ENCODE results near the gene PIP4K2A. TPM values are rescaled to one million over a fixed set of nuclear protein-coding genes. Genes with fewer than 3 reads are reported as not detected.
"Not testable (repeated sequence)": the region's sequence is repeated elsewhere in the genome, so short reads cannot be mapped to it uniquely, and the experiment has no call there.

The PIP4K2A gene
- total RNA-seq, 1 donor from 2014 or later: 37.6 TPM

- no peak for DNase-seq (ENCODE audit: low spot score in 2 of 2, unreplicated experiment in 2 of 2)
- H3K4me3 Mint-ChIP-seq: no peak overlapping the region
- H3K36me3 Mint-ChIP-seq: peaks cover 7% of the 10 kb centered on the region
- H3K4me1 Mint-ChIP-seq: peaks cover 2% of the 10 kb centered on the region
- TF ChIP-seq, protein P1, sequence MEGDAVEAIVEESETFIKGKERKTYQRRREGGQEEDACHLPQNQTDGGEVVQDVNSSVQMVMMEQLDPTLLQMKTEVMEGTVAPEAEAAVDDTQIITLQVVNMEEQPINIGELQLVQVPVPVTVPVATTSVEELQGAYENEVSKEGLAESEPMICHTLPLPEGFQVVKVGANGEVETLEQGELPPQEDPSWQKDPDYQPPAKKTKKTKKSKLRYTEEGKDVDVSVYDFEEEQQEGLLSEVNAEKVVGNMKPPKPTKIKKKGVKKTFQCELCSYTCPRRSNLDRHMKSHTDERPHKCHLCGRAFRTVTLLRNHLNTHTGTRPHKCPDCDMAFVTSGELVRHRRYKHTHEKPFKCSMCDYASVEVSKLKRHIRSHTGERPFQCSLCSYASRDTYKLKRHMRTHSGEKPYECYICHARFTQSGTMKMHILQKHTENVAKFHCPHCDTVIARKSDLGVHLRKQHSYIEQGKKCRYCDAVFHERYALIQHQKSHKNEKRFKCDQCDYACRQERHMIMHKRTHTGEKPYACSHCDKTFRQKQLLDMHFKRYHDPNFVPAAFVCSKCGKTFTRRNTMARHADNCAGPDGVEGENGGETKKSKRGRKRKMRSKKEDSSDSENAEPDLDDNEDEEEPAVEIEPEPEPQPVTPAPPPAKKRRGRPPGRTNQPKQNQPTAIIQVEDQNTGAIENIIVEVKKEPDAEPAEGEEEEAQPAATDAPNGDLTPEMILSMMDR (IDR thresholded peaks at IDR 0.05; ENCODE audit: unreplicated experiment): no peak
- H3K27ac Mint-ChIP-seq: no peak overlapping the region
- H3K9me3 Mint-ChIP-seq: peaks cover 30% of the 10 kb centered on the region
- no peaks in the 10 kb centered on the region for H3K27me3 Mint-ChIP-seq (ENCODE audit: low read depth)
Measured at GRCh38 chr10:22531008-22531407, 183.4 kb downstream of the PIP4K2A start.

- H3K9me3 Mint-ChIP-seq: peaks cover 59% of the 10 kb centered on the region
- no peak for DNase-seq (ENCODE audit: low spot score in 2 of 2, unreplicated experiment in 2 of 2)
- TF ChIP-seq, protein P1 (IDR thresholded peaks at IDR 0.05; ENCODE audit: unreplicated experiment): no peak
- peaks cover 23% of the 10 kb centered on the region for H3K36me3 Mint-ChIP-seq
- no peak overlapping the region for H3K4me3 Mint-ChIP-seq
- H3K4me1 Mint-ChIP-seq: no peaks in the 10 kb centered on the region
- H3K27ac Mint-ChIP-seq: no peak overlapping the region
- no peaks in the 10 kb centered on the region for H3K27me3 Mint-ChIP-seq (ENCODE audit: low read depth)
Measured at GRCh38 chr10:22527520-22527919, 186.9 kb downstream of the PIP4K2A start.

- not testable (repeated sequence) for DNase-seq (ENCODE audit: low spot score in 2 of 2, unreplicated experiment in 2 of 2); H3K4me1 Mint-ChIP-seq; H3K4me3 Mint-ChIP-seq; H3K27ac Mint-ChIP-seq; H3K27me3 Mint-ChIP-seq (ENCODE audit: low read depth)
- Mint-ChIP-seq H3K36me3 (peaks cover 20% of the 10 kb centered on the region), H3K9me3 (peaks cover 68% of the 10 kb centered on the region)
Measured at GRCh38 chr10:22524333-22524732, 190.0 kb downstream of the PIP4K2A start.

- not testable (repeated sequence) for DNase-seq (ENCODE audit: low spot score in 2 of 2, unreplicated experiment in 2 of 2); H3K4me1 Mint-ChIP-seq; H3K4me3 Mint-ChIP-seq; H3K27ac Mint-ChIP-seq; H3K27me3 Mint-ChIP-seq (ENCODE audit: low read depth)
- H3K36me3 Mint-ChIP-seq: peaks cover 19% of the 10 kb centered on the region
- peaks cover 42% of the 10 kb centered on the region for H3K9me3 Mint-ChIP-seq
Measured at GRCh38 chr10:22520645-22521044, 193.7 kb downstream of the PIP4K2A start.

- no peak overlapping the region for H3K27ac Mint-ChIP-seq
- no peaks in the 10 kb centered on the region for H3K27me3 Mint-ChIP-seq (ENCODE audit: low read depth)
- H3K4me1 Mint-ChIP-seq: peaks cover 14% of the 10 kb centered on the region
- H3K9me3 Mint-ChIP-seq: peaks cover 20% of the 10 kb centered on the region
- DNase-seq (ENCODE audit: low spot score in 2 of 2, unreplicated experiment in 2 of 2): no peak
- H3K36me3 Mint-ChIP-seq: peaks cover 3% of the 10 kb centered on the region
- no peak overlapping the region for H3K4me3 Mint-ChIP-seq
- TF ChIP-seq, protein P1 (IDR thresholded peaks at IDR 0.05; ENCODE audit: unreplicated experiment): no peak
Measured at GRCh38 chr10:22518167-22518724, 196.1 kb downstream of the PIP4K2A start.

GRCh38 chr10:22515009-22515408, 199.4 kb downstream of the PIP4K2A start:
- TF ChIP-seq, protein P1 (IDR thresholded peaks at IDR 0.05; ENCODE audit: unreplicated experiment): no peak
- H3K9me3 Mint-ChIP-seq: peaks cover 28% of the 10 kb centered on the region
- no peaks in the 10 kb centered on the region for H3K27me3 Mint-ChIP-seq (ENCODE audit: low read depth)
- no peak overlapping the region for H3K4me3 Mint-ChIP-seq
- H3K27ac Mint-ChIP-seq: no peak overlapping the region
- H3K36me3 Mint-ChIP-seq: peaks cover 10% of the 10 kb centered on the region
- H3K4me1 Mint-ChIP-seq: peaks cover 14% of the 10 kb centered on the region
- no peak for DNase-seq (ENCODE audit: low spot score in 2 of 2, unreplicated experiment in 2 of 2)

DNA sequence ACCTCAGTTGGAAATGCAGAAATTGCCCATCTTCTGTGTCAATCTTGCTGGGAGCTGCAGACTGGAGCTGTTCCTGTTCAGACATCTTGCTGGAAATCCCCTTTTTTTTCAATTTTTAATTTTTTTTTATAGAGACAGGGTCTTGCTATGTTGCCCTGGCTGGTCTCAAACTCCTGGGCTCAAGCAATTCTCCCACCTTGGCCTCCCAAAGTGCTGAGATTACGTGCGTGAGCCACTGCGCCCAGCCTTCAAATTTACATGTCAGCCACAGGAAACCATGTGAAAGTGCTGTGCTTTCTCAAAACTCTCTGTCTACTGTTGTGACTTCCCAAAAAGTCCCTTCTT, 200.0 kb downstream of the PIP4K2A start:
- not testable (repeated sequence) for DNase-seq (ENCODE audit: low spot score in 2 of 2, unreplicated experiment in 2 of 2); H3K27me3 Mint-ChIP-seq (ENCODE audit: low read depth); H3K4me3 Mint-ChIP-seq; H3K27ac Mint-ChIP-seq
- Mint-ChIP-seq H3K4me1 (peaks cover 14% of the 10 kb centered on the region), H3K9me3 (peaks cover 28% of the 10 kb centered on the region), H3K36me3 (peaks cover 14% of the 10 kb centered on the region)

- Mint-ChIP-seq H3K4me1 (peaks cover 14% of the 10 kb centered on the region), H3K4me3 (peak overlapping the region; percentile 56), H3K27ac (peak overlapping the region; percentile 27), H3K36me3 (peaks cover 14% of the 10 kb centered on the region), H3K9me3 (peaks cover 33% of the 10 kb centered on the region)
- not testable (repeated sequence) for H3K27me3 Mint-ChIP-seq (ENCODE audit: low read depth)
- peak in 1 of 2 experiments; percentile 47 for DNase-seq (ENCODE audit: low spot score in 2 of 2, unreplicated experiment in 2 of 2)
Measured at GRCh38 chr10:22513483-22514413, 200.6 kb downstream of the PIP4K2A start.

DNA sequence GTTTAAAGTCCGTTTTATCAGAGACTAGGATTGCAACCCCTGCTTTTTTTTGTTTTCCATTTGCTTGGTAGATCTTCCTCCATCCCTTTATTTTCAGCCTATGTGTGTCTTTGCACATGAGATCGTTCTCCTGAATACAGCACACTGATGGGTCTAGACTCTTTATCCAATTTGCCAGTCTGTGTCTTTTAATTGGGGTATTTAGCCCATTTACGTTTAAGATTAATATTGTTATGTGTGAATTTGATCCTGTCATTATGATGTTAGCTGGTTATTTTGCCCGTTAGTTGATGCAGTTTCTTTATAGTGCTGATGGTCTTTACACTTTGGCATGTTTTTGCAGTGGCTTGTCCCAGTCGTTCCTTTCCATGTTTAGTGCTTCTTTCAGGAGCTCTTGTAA, 202.4 kb downstream of the PIP4K2A start:
- not testable (repeated sequence) for H3K27me3 Mint-ChIP-seq (ENCODE audit: low read depth); H3K4me1 Mint-ChIP-seq; H3K27ac Mint-ChIP-seq; DNase-seq (ENCODE audit: low spot score in 2 of 2, unreplicated experiment in 2 of 2); H3K4me3 Mint-ChIP-seq
- peaks cover 36% of the 10 kb centered on the region for H3K9me3 Mint-ChIP-seq
- H3K36me3 Mint-ChIP-seq: peaks cover 14% of the 10 kb centered on the region

- not testable (repeated sequence) for DNase-seq (ENCODE audit: low spot score in 2 of 2, unreplicated experiment in 2 of 2); H3K27me3 Mint-ChIP-seq (ENCODE audit: low read depth); H3K27ac Mint-ChIP-seq
Measured at GRCh38 chr10:22508214-22508613, 206.2 kb downstream of the PIP4K2A start.

More at GRCh38 chr10:22508214-22508613, 206.2 kb downstream of the PIP4K2A start:
- H3K4me3 Mint-ChIP-seq: not testable (repeated sequence)
- Mint-ChIP-seq H3K4me1 (peaks cover 30% of the 10 kb centered on the region), H3K36me3 (peaks cover 14% of the 10 kb centered on the region), H3K9me3 (peaks cover 36% of the 10 kb centered on the region)
